DMS153 treated with DMSO at 0.1 percent for 48 hours (cell line): ENCODE data around the gene HPS4.

ENCODE experiments used
- DNase-seq: peaks from one replicate; lab custom pipeline; 2025; ENCODE audit not compliant: unreplicated experiment; lab: John Stamatoyannopoulos, UW

Gene HPS4

DNA sequence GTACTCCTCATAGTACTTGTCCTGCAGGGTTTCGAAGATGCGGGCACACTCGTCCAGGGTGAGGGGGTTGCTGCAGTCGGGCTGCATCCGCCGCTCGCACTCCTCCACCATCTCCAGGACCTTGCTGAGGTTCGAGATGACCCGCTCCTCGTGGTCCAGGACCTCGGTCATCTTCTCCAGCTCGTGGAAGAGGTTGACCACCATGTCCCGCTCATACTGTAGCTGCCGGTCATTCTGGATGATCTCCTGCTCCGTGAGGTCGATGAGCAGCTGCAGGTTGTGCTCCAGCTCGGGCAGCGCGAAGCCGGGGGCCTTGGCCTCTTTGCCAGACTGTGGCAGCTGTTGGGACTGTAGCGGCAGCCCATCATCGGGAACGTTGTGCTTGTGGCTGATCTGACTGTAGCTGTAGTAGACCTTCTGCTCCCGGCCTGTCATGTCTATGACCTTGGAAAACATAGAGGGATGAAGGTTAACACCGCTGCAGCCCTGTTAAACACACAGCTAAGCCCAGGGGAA lies 15.7 kb upstream of the HPS4 start:
- no peak for DNase-seq

DNA sequence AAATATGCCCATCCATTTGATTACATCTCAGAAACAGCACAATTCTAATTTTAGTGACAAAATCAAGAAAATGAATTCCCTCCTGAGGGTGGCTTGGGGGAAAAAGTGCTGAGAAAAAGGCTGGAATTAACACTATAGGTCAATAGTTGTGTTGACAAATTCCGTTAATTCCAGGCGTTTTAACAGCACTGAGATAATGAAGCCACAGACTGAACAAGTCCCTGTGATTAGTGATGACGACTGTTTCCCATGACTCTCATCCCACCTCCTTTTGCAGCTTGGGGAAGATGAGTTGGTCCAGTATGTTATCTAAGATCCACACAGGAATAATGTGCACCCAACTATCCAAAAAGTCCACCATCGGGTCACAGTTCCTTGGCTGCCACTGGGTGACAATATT lies 12.9 kb upstream of the HPS4 start:
- DNase-seq, result no peak

DNA sequence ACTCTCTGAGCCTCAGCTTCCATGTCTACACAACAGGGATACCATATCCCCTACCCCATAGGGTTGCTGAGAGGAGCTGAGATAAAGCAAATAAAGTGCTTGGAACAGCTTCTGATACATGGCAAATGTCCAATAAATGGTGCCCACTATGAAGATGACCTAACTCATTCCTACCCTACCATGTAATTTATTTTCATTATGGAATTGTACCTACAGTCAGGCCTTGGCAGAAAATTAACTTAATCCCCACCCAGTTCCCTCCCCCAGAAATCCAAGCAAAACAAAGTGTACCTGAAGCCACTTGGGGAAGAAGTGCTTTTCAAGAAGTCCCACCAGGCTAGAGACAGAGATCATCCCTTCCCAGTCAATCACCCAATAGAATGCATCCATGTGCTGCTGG lies 10.9 kb upstream of the HPS4 start:
- DNase-seq, result no peak

DNA sequence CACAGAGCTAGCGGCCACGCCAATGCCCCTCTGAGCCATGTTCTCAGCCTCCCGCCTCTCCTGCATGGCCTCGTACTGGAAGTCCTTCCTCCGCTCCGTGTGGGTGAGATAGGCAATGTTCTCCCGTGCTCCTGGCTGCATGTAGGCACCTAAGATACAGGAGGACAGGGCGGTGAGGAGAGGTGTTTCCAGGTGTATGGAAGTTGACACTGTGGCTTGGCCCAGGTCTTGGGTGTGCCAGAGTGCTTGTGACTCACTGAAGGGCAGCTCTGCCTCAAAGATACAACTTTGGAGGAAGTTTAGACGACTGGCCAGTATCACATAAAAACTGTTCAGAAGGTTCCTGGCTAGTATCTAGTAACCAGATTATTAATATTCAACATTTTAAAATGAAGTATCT lies 8.6 kb upstream of the HPS4 start:
- no peak for DNase-seq

DNA sequence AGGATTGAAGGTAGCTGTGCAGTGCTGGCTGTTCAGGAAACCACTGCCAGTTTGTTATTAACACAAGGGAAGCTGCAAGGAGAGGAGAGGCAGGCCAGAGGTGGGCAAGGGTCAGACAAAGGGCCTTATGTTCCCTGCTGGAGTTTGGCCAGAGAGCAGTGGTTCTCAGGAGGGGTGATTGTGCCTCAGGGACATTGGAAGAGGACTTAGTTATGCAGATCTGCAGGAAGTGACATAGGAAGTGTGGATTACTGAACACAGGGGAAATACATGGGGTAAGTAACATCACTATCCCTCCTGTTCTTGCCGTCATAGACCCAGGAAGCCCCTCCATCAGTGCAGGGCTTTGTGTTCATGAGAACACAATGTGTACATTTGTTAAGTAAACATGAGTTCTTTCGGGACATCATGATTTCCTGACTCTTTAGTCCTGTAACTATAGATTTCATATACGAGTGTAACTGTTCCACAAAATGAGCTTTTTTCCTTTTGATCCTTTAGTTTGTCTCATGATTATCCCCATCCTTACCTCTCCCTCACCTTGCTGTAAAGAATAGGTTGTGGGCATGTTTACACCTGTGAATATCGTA lies 6.0 kb upstream of the HPS4 start:
- no peak for DNase-seq

DNA sequence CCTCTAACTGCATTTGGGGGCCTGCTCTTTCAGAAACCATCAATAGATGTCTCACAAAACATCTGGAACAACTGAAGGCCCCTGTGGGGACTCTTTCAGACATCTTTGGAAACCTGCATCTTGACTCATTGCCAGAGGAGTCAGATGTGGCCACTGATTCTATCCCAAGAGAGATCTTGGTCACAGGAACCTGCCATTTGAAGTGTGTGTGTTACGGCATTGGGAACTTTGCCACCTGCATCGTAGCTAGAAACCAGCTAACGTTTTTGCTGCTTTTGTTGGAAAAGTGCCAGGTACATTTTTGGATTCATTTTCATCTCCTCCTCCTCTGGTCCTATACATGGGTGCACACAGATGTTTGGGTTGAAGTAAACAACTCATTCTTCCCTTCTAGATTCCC lies 4.4 kb upstream of the HPS4 start:
- no peak for DNase-seq

DNA sequence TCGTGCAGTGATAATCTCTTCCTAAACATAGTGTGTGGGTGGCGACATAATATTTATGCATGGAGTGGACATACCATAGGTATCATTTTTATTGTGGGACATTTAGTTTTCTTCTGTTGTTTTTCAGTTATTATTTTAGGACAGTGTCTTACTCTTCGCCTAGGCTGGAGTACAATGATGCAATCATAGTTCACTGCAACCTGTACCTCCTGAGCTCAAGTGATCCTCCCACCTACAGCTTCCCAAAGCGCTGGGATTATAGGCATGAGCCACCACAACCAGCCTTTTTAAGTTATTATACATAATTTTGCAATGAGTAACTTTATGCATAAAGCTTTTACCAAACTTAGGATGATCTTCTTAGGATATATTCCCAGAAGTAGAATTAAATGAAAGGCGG lies 2.8 kb upstream of the HPS4 start:
- no peak for DNase-seq

DNA sequence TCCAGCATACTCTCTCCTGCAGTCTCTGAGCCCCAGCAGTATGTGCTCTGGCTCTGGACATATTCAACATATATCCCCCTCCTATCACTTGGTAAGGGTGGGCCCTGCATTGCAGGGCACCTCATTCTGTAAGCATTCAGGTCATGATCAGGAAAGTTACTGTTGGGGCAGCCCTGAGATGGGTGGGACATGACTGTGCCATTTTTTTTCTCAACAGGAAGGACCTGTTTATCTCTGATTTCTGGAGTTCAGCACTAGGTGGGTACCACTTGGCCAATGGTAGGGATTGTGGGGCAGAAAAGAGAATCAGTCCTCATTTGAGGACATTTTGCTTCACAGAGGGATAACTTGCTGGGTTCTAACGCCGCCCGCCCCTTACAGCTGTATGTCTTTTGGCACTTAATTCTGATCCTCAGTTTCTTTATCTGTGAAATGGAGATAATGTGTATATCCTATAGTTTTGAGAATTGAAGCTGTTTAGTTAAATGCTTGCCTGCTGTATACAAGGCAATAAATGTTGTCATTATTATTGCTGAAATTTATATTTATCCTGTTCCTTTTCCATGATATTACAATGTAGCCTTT lies 2.3 kb upstream of the HPS4 start:
- no peak for DNase-seq

DNA sequence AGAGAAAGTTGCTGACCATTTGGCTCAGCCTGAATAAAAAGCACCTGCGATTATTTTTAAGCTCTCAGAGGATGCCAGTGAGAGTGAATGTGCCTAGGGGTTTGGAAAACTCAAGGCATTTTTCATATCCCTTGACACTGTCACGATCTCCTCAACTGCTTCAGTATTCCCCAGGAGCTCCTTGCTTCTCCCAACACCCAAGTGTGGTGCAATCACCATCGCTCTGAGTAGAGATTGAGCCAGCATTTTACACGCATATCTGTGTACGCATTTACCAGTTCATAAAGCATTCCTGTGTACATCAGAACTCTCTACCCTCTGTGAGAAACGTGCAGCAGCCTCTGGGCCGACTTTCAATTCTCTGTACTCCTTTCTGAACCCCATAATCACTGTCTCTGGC lies 1.4 kb upstream of the HPS4 start:
- no peak for DNase-seq

DNA sequence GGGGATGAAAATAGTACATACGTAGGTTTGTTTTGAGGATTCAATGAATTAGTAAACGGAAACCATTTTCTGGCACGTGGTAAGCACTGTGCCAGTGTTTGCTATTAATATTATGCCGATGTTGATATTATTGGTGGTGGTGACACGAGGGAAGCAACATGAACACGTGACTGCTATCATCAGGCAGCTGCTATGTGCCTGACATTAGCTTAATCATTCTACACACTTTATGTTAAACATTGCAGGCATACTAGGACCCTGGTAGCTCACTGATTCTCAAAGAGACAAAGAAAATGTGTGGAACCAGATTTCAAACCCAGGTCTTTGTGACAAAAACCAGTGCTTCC lies 750 bp upstream of the HPS4 start:
- DNase-seq, result no peak

DNA sequence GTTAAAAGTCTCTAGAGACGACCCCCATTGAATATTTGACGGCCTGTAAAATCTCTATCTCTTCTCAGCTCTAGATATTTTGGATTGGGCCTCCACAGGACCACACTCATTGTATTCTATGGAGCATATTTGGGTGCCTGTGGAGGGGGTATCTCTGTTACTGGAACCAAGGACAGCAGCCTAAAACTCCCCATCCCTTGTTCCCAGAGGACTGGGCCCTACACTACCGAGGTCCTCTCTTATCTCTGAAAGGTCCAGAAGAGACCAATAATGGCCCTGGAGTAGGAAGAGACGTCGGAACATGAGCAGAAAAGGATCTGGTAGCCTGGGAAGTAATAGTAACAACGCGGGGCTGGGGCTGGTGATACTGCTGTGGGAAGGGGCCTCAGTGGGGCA lies 542 bp downstream of the HPS4 start:
- DNase-seq, result no peak

DNA sequence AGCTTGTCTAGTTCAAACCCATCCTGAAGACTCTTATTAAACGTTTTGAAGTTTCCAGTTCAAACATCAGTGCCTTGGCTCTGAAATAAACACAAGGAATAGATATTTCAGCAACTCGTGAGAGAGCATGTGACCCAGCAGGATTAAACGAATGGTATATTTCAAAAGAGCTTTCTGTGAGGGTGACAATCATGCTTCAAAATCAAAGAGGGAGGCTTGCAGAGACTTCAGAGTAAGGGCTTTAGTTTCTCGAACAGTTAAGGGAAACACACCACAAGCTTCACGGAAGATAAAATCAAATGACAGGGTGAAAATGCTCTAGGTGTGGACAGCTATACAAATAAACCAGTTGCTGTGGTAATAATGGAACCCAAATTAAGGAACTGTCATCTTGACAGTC lies 1.4 kb downstream of the HPS4 start:
- no peak for DNase-seq

DNA sequence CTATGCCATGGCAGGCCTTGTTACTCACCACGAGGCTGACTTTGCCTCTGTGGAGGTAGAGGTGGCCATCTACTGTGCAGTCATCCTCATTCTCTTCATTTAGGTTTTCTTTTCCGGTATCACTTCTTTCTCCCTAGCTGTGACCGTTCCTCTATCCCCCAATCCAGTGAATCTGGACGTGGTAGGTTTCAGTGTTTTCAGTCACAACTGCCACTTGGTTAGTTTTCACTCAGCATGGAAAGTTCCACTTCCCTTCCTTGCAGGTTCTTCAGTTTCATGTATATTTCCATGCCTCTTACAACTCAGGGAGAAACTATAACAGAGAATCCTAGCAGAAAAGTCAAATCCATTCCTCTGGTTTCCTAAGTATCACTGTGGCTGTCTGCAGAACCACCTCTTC lies 1.9 kb downstream of the HPS4 start:
- DNase-seq, result no peak

DNA sequence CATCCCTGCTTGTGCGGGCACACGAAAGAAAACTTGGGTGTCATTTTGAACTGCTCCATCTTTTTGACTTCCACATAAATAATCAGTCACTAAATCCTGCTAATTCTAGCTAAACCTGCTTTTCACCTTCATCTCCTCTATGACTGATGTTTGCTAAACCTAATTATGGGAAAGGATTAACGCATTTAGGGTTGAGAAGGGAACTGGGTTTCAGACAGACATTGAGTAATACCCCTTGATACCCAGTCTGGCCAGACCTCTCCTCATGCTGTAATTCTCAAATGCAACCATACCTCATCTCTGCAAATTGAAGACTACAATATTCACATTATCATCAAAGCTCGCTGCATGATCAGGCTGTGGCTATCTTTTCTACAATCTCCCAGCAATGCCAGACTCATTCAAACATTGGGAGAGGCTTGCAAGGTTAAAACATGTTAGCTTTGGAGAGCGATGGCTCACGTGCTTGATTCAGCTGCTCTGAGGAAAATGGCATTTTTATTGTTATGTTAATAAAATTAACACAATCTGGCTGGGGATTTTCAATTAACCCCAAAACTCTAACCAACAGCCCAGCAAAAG lies 2.4 kb downstream of the HPS4 start:
- DNase-seq, result no peak

DNA sequence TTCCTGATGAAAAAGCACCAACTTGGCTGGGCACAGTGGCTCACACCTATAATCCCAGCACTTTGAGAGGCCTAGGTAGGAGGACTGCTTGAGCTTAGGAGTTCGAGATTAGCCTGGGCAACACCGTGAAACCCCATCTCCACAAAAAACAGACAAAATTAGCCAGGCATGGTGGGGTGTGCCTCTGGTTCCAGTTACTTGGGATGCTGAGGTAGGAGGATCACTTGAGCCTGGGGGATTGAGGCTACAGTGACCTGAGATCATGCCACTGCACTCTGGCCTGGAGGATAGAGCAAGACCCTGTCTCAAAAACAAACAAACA lies 3.0 kb downstream of the HPS4 start:
- no peak for DNase-seq

DNA sequence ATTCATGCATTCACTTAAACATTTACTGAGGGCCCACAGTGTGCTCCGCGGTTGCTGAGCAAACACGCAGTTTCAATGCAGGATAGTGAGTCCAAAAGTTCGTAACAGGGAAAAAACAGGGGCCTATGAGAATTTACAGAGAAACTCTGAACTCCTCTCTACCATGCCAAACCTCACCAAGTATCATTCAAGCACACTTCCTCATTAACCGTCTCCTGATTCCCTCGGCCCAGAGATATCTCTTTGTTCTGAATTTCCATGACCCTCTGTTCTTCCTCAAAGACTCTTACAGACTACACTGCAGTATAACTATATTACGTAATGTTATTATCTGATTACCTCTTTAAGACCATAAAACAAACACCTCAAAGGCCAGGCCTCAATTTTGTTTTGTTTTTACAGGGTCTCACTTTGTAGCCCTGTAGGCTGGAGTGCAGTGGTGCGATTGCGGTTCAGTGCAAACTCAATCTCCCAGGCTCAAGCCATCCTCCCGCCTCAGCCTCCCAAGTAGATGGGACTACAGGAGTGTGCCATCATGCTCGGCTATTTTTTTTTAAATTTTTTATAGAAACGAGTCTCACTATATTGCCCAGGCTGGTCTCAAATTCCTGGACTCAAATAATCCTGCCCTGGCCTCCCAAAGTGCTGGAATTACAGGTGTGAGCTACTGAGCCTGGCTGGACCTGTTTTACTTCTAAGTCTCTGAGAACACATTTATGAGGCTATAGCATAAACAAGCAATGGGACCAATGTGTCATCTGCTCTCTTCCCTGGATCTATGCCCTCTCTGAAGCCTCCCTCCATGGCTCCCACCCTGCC lies 3.6 kb downstream of the HPS4 start:
- DNase-seq, result no peak

DNA sequence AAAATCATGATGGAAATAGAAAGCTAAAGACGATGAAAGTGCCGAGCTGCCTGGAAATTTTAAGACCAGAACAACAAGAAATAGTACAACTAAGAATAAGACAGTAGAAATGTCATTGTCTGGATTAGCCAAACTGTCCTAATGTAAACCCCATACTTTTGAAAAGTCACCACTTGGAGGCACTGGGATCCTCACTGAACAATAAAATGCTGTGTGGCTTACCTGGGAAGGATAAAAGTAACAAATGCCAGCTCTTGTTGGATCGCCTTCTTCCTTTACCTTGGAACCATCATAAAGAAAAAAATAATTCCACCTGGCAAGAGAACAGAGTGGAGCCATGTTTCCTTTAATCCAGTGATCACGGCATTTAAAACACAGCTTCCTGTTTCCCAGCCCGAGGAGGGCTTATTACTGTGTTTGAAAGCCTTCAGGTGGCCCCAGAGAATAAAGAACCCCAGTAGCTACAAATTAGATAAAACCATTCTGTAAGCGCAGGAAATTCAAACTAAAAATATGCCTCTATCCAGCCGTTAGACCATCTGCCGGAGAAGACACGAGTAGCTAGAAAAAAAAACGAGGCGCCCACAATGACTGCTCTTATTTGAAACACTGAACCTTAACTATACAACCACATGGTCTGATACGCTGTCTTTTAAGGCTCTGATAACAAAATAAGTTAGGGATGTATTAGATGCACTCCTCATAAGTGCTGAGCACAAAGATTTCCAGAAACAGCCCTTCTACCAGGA lies 4.4 kb downstream of the HPS4 start:
- peak; percentile 17 for DNase-seq

DNA sequence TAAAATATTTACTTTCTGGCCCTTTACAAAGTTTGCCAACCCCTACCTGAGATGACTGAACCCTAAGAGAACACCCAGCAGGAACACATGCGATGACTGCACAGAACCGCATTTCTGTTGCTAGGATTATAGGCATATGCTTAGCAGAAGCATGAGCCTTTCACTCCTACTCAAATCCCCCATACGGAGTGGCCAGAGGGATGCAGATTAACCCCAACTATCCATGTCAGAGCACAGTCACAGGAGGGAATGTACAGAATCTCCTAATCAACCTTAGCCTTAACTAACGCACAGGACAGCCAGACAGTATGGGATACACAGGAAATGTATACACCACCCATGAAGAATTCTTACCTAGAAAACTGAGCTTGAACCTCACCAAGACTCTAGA lies 6.2 kb downstream of the HPS4 start:
- no peak for DNase-seq

DNA sequence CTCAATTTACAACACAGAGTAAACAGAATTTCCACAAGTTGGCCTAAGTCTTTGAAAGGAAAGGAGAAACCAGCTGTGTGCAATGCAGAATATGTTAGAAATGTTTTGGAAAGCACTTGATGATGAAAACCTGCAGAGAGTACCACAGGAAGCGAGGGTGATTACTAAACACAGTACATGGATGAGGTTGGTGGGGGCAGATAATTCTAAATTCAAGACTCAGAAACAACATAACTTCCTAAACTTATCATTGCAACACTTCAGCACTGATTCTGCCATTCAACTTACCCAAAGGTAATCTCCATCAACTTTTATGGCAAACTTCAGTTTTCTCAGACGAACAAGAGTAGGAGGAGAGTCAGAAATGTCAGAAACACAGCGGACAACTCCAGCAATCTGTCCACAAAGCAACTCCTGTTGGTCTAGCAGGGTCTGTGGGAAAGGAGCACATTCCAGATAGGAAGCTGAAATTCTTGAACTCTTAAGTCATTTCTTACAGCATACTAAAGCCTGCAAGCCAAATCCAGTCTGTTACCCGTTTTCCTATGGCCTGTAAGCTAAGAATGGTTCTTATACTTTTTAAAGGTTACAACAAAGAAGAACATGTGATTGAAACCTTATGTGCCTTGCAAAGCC lies 6.8 kb downstream of the HPS4 start:
- no peak for DNase-seq

DNA sequence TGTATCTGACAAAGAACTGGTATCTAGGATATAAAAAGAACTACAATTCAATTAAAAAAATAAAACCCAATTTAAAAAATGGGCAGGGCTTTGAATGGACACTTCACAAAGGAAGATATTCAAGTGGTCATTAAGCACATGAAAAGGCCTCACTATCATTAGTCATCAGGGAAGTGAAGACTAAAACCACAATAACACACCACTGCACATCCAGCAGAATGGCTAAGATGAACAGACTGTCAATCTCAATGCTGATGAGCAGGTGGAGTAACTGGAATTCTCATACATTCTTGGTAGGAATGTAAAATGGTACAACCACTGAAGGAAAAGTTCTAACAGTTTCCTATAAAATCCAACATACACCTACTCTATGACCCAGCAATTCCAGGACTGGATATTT lies 8.9 kb downstream of the HPS4 start:
- no peak for DNase-seq

DNA sequence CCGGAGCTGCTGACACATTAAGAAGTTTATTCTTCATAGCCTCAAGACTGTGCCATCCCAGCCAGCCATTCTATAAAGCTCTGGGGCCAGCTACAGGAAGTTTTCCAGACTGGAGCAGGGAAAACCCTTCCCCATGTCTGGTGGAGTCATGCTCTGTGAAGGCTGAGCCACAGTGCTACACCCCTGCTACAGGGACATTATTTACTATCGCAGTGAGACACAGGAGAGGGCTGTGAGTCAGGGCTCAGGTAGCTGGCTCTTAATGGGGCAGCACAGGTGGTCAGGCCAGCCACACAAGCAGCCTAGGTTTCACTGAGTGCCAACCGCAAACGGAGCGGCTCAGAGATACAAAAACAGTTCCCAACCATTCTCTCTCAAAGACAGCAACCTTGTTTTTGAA lies 12.1 kb downstream of the HPS4 start:
- DNase-seq, result no peak
